HG03575 (cell line): ENCODE results near the gene NIT1.

Experiments
- ATAC-seq: cut with Tn5 transposase; IDR thresholded peaks from one replicate; pipeline ENCODE4 v1.9.1; 2021; ENCODE audit not compliant: unreplicated experiment, insufficient number of reproducible peaks, low FRiP score; ENCODE audit errors: extremely low read depth

Gene NIT1

GRCh38 chr1:161082996-161083747, 34.7 kb upstream of the NIT1 start:
- no peak for ATAC-seq

DNA sequence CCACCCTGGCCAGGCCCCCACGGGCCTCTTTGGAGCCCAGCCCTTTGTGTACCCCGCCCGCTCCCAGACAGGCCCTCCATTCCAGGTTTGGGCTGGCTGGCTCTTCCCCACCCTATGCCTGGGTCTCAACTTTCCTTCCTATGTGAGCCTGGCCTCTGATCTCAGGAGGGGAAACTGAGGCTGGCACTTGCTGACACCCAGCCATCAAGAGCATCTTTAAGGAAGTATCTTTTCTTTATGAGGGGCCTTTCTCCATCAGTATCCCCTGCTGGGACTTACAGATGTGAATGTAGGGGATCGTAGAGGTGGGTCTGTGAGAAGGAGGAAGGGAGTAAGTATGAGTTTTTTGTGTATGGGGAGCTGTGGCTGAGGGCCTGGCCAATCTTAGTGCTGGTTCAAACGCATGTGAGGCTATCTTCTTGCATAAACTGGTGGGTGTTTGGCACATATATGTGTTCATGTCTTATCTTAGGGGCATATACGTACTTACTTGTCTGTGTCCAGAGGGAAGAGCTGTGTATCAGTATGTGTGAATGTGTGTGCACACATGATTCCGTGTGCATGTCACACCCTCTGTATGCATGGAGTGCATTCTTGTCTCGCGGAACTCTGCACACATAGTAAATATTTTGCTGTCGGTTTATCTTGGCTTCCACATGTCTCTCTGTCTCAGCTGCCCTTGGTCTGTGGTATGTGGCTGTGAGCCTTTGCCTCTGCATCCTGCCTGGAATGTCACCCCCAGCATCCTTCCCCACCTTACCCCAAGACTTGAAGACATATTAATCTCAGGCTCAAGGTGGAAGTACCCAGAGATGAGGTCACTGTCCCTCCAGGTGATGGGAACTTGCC, 33.9 kb upstream of the NIT1 start:
- ATAC-seq, result no peak

DNA sequence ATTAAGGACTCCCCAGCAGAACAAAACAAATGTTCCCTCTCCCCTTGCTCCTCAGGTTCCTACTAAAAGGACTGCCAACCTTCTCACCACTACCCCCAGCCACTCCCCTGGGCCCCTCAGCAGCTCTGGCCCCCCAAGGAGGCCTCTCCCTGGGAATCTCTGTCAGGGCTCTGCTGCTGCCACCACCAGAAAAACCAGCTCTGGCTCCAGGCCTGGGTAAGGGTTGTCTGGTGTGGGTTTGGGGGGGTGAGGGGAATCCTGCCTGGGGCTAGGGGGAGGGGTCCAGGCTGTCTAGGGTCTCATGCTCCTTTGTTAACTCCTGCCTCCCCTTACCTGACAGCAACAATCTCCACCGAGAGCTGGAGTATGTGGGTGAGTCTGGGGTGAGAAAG, 33.3 kb upstream of the NIT1 start:
- no peak for ATAC-seq

GRCh38 chr1:161085165-161085564, 32.7 kb upstream of the NIT1 start:
- ATAC-seq, result no peak

DNA sequence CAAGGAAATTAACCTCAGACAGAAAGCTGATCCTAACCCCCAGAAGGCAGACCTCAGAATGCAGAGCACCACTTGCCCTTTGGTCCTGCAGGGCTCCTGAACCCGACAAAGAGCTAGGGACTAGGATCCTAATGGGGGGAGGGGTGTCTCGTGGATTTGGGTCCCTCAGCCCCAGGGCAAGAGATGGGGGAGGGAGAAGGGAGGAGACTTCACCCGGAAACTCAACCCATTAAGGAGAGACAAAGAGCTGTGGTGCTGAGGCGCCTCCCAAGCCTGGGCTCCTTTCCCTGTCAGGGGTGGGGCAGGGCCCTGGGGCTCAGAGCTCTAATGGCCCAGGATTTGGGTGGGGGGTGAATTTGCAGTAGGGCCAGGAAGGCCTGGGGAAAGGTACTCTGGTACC, 31.4 kb upstream of the NIT1 start:
- ATAC-seq, result no peak

- no peak for ATAC-seq
Observed at GRCh38 chr1:161088587-161089110, 29.3 kb upstream of the NIT1 start.

GRCh38 chr1:161089251-161089924, 28.5 kb upstream of the NIT1 start, which contains the start of gene NECTIN4:
TSS of gene NECTIN4 (minus strand) at chr1:161089558. CDS start at chr1:161089296, 262 bp downstream.
- ATAC-seq, result no peak

DNA sequence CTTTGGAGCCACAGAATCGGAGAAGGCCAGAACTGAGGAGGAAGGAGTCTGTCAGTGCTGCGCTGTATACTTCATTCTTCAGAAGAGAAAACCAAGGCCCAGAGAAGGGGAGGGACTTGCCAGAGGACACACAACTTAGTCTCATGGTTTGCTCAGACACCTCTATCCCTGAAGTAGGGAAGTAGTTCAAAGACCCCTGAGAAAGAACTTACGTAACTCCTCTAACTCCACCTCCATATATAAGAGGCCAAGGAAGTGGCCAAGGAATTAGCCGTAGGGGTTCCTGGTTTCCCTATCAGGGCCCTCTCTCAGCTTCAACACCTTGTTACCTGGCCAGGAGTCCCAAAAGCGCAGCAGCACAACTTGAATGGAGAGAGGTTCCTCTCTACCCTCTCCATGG, 28.0 kb upstream of the NIT1 start:
- no peak for ATAC-seq

DNA sequence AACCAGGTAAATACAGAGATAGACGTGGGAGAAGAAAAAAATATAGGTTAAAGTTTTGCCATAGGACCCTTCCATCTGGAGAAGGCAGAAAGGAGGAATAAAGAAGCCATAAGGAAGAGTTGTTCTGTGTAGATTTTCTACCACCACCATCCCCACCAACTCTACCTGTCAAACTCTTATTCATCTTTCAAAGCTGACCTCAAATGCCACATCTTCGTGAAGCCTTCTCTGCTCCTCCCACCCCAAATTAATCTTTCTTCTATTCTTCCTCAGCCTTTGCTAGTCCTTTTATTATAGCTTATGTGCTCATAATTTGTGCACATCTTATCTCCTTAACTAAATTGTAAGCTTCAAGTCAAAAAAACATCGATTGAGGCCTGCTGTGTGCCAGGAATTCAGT, 27.3 kb upstream of the NIT1 start:
- no peak for ATAC-seq

- ATAC-seq, result no peak
Observed at GRCh38 chr1:161091093-161091492, 26.8 kb upstream of the NIT1 start.

GRCh38 chr1:161091796-161092507, 26.0 kb upstream of the NIT1 start:
- ATAC-seq, result no peak

DNA sequence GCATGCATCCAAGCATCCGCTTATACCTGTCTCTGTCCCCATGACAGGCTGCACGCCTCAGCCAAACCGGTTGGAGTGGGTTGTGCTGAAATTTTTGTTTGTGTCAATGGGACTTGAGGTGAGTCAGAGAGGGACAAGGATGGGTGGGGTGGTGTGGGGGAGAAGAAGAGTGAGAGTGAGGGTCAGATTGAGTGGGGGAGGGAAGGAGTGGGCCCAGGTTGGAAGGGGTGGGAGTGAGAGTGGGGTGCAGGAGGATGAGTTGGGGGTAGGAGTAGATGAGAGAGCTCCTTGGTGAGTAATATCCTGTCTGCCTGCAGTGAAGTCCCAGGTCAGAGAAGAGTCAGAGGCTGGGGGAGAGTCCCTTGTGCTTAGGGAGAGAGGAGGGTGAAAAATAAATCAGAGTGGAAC, 25.3 kb upstream of the NIT1 start:
- no peak for ATAC-seq

- no peak for ATAC-seq
Observed at GRCh38 chr1:161094481-161094880, 23.4 kb upstream of the NIT1 start.

DNA sequence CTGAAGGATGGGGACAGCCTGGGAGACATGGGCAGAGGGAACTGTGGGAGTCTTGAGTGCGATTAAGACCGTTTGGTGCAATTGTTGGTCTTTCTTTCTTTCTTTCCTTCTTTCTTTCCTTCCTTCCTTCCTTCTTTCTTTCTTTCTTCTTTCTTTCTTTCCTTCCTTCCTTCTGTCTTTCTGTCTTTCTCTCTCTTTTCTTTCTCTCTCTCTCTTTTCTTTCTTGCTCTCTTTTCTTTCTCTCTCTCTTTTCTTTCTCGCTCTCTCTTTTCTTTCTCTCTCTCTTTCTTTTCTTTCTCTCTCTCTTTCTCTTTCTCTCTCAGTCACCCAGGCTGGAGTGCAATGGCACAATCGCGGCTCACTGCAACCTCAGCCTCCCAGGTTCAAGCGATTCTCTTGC, 22.7 kb upstream of the NIT1 start:
- no peak for ATAC-seq

GRCh38 chr1:161096015-161096414, 21.9 kb upstream of the NIT1 start:
- ATAC-seq, result no peak

- no peak for ATAC-seq
Observed at GRCh38 chr1:161096530-161096929, 21.4 kb upstream of the NIT1 start.

DNA sequence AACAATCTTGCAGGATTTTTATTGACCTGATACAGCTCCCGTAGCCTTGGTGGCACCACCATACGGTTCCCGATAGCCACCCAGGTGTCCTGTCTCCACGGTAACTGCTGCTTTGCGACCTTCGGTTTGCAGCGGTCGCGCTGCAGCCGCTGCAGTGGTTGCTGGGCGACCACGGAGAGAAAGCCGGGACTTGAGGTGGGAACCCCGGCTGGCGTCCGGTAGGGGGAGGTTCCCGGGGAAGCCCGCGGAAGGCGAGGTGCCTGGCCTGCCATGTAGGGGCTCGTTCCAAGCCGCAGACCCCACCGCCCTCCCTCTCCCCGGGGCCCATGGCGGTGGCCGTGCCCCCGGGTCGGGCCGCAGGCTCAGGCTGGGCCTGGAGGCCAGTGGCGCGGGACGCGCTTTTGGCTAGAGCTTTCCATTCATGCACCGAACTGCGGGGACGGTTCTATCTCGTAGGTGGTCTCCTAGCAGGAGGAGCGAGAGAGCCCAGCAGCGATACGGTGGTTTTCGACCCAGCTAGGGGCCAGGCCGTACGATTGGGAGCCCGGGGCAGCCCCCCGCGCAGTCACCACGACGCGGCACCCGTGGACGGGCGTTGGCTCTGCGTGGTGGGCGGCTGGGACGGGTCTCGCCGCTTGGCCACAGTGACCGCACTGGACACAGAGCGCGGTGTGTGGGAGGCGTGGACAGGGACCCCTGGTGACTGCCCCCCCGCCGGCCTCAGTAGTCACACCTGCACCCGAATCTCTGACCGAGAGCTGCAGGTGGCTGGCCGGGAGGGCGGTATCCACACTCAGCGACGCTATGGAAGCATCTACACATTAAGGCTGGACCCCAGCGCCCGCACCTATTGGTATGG, 19.5 kb upstream of the NIT1 start, which contains the start of gene KLHDC9:
Gene KLHDC9 (plus strand): TSS at position 152 of the 859 bp plus-strand sequence. CDS start 175 bp downstream, at position 327.
- no peak for ATAC-seq
